Measurements from ENCODE around the gene SRP19. TPM values are rescaled to one million over a fixed set of nuclear protein-coding genes. Genes with fewer than 3 reads are reported as not detected.

Gene SRP19
- total RNA-seq, result 100 to 1,000 TPM in 1 of 4 donors, 10 to 100 TPM in 3; 31.9 to 153 (median 55.0) TPM

- TF ChIP-seq CTCF (IDR thresholded peaks at IDR 0.05; ENCODE audit: low read depth), result no peak
Observed at GRCh38 chr5:112860929-112861637, at the start of gene SRP19. Gene SRP19, plus strand, starts transcription at chr5:112861287. Its CDS starts 90 bp downstream, at chr5:112861377.

- no peak for TF ChIP-seq CTCF (IDR thresholded peaks at IDR 0.05; ENCODE audit: low read depth)
Observed at GRCh38 chr5:112812549-112812948, 48.5 kb upstream of the SRP19 start.

GRCh38 chr5:112820246-112820645 is 40.8 kb upstream of the SRP19 start:
- TF ChIP-seq CTCF (IDR thresholded peaks at IDR 0.05; ENCODE audit: low read depth), result no peak

- no peak for TF ChIP-seq CTCF (IDR thresholded peaks at IDR 0.05; ENCODE audit: low read depth)
Observed at GRCh38 chr5:112822456-112822855, 38.6 kb upstream of the SRP19 start.

GRCh38 chr5:112823181-112823580 is 37.9 kb upstream of the SRP19 start:
- TF ChIP-seq CTCF (IDR thresholded peaks at IDR 0.05; ENCODE audit: low read depth), result no peak

GRCh38 chr5:112823656-112824055 is 37.4 kb upstream of the SRP19 start:
- no peak for TF ChIP-seq CTCF (IDR thresholded peaks at IDR 0.05; ENCODE audit: low read depth)

- no peak for TF ChIP-seq CTCF (IDR thresholded peaks at IDR 0.05; ENCODE audit: low read depth)
Observed at GRCh38 chr5:112824197-112824596, 36.9 kb upstream of the SRP19 start.
